GM13977 (cell line): Measurements from ENCODE around the gene LYSMD2.

Experiments used
- DNase-seq: peaks from one replicate; pipeline ENCODE4 v3.0.0; 2012; ENCODE audit warnings: low spot score
- CTCF ChIP-seq: IDR thresholded peaks from 2 replicates; pipeline ENCODE4 v1.5.1; 2012; ENCODE audit warnings: mild to moderate bottlenecking, control low read depth; ENCODE audit not compliant: insufficient read depth; ENCODE audit errors: extremely low read depth, missing control alignments
- in situ Hi-C: fragments of 300-500 bp; cut with MboI; formaldehyde crosslinking; loops from one replicate; pipeline ENCODE4 v1.12.0; 2022; ENCODE audit warnings: low sequenced_read_pairs, low pct_unique_long_range_greater_than_20kb, mixed read lengths, inconsistent platforms; ENCODE audit not compliant: unreplicated experiment

LYSMD2 gene

GRCh38 chr15:51749307-51749706 lies 11.9 kb upstream of the LYSMD2 start:
- TF ChIP-seq CTCF, result no peak

GRCh38 chr15:51739061-51739712 lies 1.7 kb upstream of the LYSMD2 start:
- in situ Hi-C loops, result no loop called here
- no peak for DNase-seq
- no peak for TF ChIP-seq CTCF

More at GRCh38 chr15:51749307-51749706, 11.9 kb upstream of the LYSMD2 start:
- no peak for DNase-seq
- in situ Hi-C loops, result no loop called here

GRCh38 chr15:51738553-51738952 lies 1.1 kb upstream of the LYSMD2 start:
- DNase-seq, result no peak
- TF ChIP-seq CTCF, result no peak
- in situ Hi-C loops, result no loop called here

- in situ Hi-C loops, result no loop called here
- peak; percentile 71 for DNase-seq
- no peak for TF ChIP-seq CTCF
Observed at GRCh38 chr15:51736751-51737521, 519 bp downstream of the LYSMD2 start.

GRCh38 chr15:51736069-51736468 lies 1.4 kb downstream of the LYSMD2 start:
- in situ Hi-C loops, result no loop called here

More at GRCh38 chr15:51736069-51736468, 1.4 kb downstream of the LYSMD2 start:
- peak; percentile 44 for DNase-seq
- no peak for TF ChIP-seq CTCF
